Measurements from ENCODE around the gene MYG1. TPM values are rescaled to one million over a fixed set of nuclear protein-coding genes. Genes with fewer than 3 reads are reported as not detected.

Gene MYG1, protein sequence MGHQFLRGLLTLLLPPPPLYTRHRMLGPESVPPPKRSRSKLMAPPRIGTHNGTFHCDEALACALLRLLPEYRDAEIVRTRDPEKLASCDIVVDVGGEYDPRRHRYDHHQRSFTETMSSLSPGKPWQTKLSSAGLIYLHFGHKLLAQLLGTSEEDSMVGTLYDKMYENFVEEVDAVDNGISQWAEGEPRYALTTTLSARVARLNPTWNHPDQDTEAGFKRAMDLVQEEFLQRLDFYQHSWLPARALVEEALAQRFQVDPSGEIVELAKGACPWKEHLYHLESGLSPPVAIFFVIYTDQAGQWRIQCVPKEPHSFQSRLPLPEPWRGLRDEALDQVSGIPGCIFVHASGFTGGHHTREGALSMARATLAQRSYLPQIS
- 10 to 100 TPM; 17.6 to 27.1 (median 20.8) TPM for total RNA-seq
- long read RNA-seq, transcript C12orf10-201 (7 exons, 1,192 nt): major isoform, 10 of 10 reads
- long read RNA-seq, partial matches to known transcripts: 0 of 10 reads
- long read RNA-seq, other reads (novel, unspliced or antisense): 0 of 10 reads

DNA sequence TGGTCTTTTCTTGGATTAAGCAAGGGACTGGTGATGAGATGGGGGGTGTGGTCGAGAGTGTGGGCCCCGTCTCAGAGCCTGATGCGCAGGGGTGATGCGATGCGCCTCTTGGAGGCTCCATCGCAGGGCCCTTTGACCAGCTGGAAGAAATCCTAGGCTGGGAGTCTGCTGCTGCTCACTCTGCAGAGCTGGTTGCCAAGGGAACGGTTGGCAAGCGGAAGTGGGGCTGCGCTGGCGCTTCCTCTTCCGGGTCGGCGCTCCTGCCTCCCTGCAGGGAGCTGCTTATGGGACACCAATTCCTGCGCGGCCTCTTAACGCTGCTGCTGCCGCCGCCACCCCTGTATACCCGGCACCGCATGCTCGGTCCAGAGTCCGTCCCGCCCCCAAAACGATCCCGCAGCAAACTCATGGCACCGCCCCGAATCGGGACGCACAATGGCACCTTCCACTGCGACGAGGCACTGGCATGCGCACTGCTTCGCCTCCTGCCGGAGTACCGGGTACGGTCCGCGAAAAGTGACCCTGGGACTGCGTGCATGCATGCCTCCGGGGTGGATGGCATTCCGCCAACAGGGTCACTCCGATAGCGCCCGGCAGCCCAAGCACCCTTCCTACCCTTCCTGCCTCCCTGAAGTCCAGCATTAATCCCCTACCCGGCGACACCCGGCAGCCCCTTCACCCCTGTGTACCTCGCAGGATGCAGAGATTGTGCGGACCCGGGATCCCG, at the start of gene MYG1:
MYG1 (plus strand) TSS at position 242 of the 727 bp plus-strand sequence; CDS start at position 285, 43 bp downstream.
- no peaks in the 10 kb centered on the region for H3K9me3 ChIP-seq
- WGBS (ENCODE audit: insufficient coverage, low coverage, low lambda C conversion rate, missing lambda C conversion rate): 2% methylated on average over 13 of the region's 51 CpGs
- TF ChIP-seq, protein P1, sequence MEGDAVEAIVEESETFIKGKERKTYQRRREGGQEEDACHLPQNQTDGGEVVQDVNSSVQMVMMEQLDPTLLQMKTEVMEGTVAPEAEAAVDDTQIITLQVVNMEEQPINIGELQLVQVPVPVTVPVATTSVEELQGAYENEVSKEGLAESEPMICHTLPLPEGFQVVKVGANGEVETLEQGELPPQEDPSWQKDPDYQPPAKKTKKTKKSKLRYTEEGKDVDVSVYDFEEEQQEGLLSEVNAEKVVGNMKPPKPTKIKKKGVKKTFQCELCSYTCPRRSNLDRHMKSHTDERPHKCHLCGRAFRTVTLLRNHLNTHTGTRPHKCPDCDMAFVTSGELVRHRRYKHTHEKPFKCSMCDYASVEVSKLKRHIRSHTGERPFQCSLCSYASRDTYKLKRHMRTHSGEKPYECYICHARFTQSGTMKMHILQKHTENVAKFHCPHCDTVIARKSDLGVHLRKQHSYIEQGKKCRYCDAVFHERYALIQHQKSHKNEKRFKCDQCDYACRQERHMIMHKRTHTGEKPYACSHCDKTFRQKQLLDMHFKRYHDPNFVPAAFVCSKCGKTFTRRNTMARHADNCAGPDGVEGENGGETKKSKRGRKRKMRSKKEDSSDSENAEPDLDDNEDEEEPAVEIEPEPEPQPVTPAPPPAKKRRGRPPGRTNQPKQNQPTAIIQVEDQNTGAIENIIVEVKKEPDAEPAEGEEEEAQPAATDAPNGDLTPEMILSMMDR (IDR thresholded peaks at IDR 0.05): no peak
- peak; percentile 68 for TF ChIP-seq POLR2A (IDR thresholded peaks at IDR 0.05)
- no peaks in the 10 kb centered on the region for H3K27me3 ChIP-seq
- DNase-seq (peak; percentile 91 to 96 (median 96)), ATAC-seq (peak; percentile 87 to 92 (median 92))
- intact Hi-C loops (cut with DNase I): no loop called here
- H3K27ac ChIP-seq: peak within 1 kb of the TSS in 2 of 3 donors; percentile 54 to 74
- H3K4me3 ChIP-seq: peak within 1 kb of the TSS; percentile 73 to 98 (median 85)
- H3K36me3 ChIP-seq: peaks cover 0 to 22% (median 10%) of the 10 kb centered on the region in 4 donors
- H3K4me1 ChIP-seq: peaks cover 0 to 22% (median 10%) of the 10 kb centered on the region in 4 donors

DNA sequence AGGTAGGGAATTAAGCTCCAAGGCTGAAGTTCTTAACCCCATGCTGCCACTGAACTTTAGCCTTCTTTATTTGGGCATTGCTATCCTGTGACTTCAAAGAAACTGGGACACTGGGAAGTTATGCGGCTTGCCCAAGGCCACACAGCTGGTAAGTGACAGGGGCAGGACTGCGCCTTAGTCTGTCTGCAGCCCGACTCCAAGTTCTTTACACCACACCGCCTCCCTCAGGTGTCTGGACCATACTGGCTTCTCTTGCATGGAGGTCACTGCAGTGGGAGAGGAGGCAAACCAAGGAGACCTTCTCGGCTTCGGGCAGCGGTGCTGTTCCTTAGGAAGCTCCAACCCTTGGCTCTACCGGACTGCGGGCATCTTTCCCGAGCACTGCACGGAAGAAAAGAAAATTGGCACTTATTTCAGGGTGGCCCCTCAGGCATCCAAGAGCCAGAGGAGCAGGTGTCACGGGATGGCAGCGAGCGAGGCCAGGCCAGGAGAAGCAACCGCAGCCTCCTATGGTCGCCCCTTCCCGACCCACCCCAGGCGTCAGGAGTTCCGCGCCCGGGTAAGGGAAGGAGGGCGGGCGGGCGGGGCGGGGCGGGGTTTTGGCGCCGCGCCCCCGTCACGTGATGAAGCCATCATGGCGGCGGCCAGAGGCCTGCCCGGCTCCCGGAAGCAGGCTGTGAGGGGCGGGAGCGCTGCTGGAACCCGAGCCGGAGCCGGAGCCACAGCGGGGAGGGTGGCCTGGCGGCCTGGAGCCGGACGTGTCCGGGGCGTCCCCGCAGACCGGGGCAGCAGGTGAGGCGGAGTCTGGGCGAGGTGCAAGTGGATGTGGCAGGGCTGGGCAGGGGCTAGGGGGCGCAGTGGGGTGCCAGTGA, 47.8 kb upstream of the MYG1 start:
- peak; percentile 42 for TF ChIP-seq POLR2A (IDR thresholded peaks at IDR 0.05)
- TF ChIP-seq, protein P1 (IDR thresholded peaks at IDR 0.05): peak in 3 of 4 donors; percentile 19 to 29 (median 20)
- intact Hi-C loops (cut with DNase I): no loop called here
- Histone ChIP-seq H3K4me3 (peak overlapping the region; percentile 81 to 92 (median 82)), H3K4me1 (peaks cover 0 to 16% (median 0%) of the 10 kb centered on the region in 4 donors), H3K27me3 (no peaks in the 10 kb centered on the region), H3K36me3 (peaks cover 0 to 8% (median under 1%) of the 10 kb centered on the region in 4 donors), H3K27ac (peak overlapping the region; percentile 41 to 69 (median 43)), H3K9me3 (no peaks in the 10 kb centered on the region)
- DNase-seq (peak; percentile 79 to 84 (median 83)), ATAC-seq (peak; percentile 91 to 92 (median 91))
- WGBS (ENCODE audit: insufficient coverage, low coverage, low lambda C conversion rate, missing lambda C conversion rate): 2% methylated on average over 18 of the region's 51 CpGs

DNA sequence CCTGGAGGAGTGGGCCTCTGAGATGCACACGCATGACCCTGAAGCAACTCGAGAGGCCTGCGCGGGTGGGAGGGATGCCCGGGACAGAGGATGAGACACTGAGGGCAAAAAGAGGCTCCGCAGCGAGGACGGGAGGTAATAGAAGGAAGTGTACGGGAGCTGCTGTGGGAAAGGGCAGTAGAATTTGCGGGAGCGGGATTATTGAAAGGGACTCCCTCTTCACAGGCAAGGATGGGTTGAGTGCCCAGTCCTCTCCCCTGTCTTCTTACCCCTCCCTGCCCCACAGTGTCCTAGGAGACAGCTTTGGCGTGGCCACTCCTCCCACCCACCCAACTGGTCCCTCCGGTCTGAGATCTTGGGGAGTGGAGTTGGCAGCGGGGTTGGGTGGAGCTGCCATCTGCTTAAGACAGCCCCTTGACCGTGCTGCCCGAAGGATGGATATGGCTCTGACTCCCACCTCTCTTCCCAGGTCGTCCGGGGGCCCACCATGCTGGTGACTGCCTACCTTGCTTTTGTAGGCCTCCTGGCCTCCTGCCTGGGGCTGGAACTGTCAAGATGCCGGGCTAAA, 47.1 kb upstream of the MYG1 start:
- TF ChIP-seq, protein P1 (IDR thresholded peaks at IDR 0.05): peak in 1 of 4 donors; percentile 14
- TF ChIP-seq POLR2A (IDR thresholded peaks at IDR 0.05): no peak
- Histone ChIP-seq H3K27me3 (no peaks in the 10 kb centered on the region), H3K4me1 (peaks cover 0 to 16% (median 0%) of the 10 kb centered on the region in 4 donors), H3K9me3 (no peaks in the 10 kb centered on the region), H3K27ac (peak overlapping the region; percentile 41 to 69 (median 43)), H3K4me3 (peak overlapping the region; percentile 81 to 92 (median 82)), H3K36me3 (peaks cover 0 to 8% (median under 1%) of the 10 kb centered on the region in 4 donors)
- ATAC-seq (peak in 1 of 4 donors; percentile 1), DNase-seq (no peak)
- intact Hi-C loops (cut with DNase I): no loop called here
- WGBS (ENCODE audit: insufficient coverage, low coverage, low lambda C conversion rate, missing lambda C conversion rate): 0% methylated on average over 11 of the region's 19 CpGs
